Iris pigment epithelial cell (primary cell): ENCODE measurements around the gene CNOT11.

Experiments used
- DNase-seq: peaks from one replicate; pipeline ENCODE4 v3.0.0-alpha.2; 2011; ENCODE audit warnings: low read depth

CNOT11 gene

GRCh38 chr2:101278925-101279324 lies 26.2 kb downstream of the CNOT11 start:
- DNase-seq, result no peak

DNA sequence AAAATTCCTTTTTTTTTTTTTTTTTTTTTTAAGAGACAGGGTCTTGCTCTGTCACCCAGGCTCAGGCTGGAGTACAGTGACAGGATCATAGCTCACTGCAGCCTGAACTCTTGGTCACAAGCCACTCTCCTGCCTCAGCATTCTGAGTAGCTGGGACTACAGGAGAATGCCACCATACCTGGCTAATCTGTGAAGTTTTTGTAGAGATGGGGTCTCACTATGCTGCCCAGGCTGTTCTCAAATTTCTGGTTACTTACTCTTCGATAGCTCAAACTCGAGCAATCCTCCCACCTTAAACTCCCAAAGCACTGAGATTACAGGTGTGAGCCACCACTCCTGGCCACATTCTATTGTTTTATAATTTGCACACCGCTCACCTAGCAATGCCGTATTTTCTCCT lies 28.8 kb downstream of the CNOT11 start:
- DNase-seq, result no peak

- DNase-seq, result no peak
Observed at GRCh38 chr2:101282980-101283379, 30.3 kb downstream of the CNOT11 start.

DNA sequence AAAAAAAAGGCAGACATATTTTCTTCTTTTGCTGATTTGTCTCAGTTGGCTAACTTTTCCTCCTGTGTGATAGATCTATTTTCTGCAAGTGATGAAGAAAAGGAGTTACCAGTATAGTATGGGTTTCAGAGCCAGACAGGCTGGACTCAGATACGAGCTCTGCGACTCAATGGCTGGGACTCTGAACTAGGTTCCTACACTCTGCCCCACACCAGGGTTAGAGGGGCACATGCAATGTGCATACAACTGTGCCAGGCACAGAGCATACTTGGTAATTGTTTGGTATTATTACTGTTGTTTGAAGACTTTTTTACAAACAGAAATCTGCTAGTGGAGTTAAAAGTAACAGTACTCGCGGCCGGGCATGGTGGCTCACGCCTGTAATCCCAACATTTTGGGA lies 34.0 kb downstream of the CNOT11 start:
- DNase-seq, result no peak

GRCh38 chr2:101287303-101287702 lies 34.6 kb downstream of the CNOT11 start:
- DNase-seq, result no peak

DNA sequence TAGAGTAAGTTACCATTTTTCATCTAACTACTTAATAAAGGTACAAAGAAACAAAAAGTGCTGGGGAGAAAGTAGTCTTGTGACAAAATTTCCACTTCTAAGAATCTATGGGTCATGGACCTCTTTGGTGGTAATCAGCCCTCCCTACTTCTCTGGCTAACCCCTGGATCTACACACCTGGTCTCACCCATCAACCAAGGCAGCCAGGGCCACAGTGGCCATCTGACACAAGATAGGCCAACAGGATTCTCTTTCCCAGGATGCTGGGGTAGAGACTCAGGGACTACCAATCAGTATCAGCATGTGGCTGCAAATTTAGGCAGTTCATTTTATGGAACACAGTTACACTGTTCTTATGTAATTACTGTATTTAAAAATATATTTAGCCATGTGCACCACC lies 38.0 kb downstream of the CNOT11 start:
- no peak for DNase-seq

GRCh38 chr2:101291973-101292372 lies 39.3 kb downstream of the CNOT11 start:
- no peak for DNase-seq

DNA sequence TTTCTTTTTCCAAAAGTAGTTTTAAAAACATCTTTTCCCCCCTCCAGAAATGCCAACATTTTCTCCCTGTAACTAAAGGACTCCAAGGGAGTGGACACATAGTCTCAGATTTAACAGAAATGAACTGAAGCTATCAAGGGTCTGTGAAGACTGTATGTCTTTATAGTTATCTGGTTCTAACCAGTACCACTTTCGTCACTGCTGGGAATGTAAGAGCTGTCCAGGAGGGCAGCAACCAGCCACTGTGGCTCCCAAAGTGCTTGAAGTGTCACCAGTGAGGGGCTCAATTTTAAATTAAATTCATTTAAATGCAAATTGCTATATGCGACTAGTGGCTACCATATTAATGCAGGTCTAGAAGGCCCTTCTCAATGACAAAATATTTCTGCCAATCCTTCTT lies 40.9 kb downstream of the CNOT11 start:
- no peak for DNase-seq

DNA sequence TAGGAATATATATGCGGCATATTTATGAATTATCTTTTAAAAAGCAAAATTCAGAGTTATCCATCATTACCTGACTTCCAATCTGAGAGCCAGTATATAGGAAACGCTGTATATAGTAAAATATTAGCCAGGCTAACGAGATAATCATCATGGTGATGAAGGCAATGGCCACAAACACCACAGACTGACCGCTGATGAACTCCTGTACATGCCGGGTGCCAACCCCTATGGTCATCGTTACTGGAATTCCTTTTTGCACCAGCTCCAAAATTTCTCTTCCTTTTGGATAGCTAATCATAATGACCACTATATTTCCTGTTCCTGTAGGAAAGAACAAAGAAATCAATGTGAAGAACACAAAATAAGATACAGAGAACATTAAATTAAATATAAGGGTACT lies 42.2 kb downstream of the CNOT11 start:
- DNase-seq, result no peak

DNA sequence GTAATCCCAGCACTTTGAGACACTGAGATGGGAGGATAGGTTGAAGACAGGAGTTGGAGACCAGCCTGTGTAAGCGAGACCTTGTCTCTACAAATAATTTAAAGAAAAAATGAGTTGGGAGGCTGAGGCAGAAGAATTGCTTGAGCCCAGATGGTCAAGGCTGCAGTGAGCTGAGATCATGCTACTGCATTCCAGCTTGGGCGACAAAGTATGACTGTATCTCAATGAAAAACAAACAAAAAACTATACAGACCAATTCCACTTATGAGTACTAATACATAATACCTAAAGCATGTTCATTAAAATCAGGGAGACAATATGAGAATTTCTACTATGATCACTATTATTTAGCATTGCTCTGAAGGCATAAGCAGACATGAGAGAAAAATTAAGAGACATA lies 43.2 kb downstream of the CNOT11 start:
- peak; percentile 80 for DNase-seq

- peak; percentile 17 for DNase-seq
Observed at GRCh38 chr2:101296371-101296770, 43.7 kb downstream of the CNOT11 start.

DNA sequence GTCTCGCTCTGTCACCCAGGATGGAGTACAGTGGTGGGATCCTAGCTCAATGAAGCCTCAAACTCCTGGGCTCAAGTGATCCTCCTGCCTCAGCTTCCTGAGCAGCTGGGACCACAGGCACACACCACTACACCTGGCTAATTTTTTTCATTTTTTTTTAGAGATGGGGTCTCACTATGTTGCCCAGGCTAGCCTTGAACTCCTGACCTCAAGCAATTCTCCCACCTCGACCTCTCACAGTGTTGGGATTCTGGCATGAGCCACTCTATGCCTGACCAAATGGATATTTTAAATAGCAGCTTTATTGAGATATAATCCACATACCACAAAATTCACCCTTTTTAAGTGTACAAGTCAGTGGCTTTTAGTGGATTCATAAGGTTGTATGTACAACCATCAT lies 44.7 kb downstream of the CNOT11 start:
- DNase-seq, result no peak

- no peak for DNase-seq
Observed at GRCh38 chr2:101299604-101300003, 46.9 kb downstream of the CNOT11 start.

DNA sequence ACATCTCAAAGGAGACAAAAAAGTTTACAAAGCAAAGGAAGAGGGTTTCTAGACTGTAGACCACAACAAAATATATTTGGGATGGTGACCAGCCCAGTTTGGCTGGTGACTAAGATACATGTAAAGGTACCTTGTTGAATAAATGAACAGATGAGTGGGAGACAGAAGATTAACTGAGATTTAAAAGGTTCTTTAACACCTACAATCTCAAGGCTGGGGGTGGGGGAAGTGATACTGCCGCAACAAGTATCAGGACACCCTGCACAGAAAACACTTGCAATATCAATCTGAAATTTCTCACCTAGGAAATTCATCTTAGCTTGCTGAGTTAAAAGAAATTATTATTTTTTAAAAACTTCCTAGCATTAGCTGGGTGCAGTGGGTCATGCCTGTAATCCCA lies 47.5 kb downstream of the CNOT11 start:
- no peak for DNase-seq

- no peak for DNase-seq
Observed at GRCh38 chr2:101300836-101301235, 48.1 kb downstream of the CNOT11 start.

GRCh38 chr2:101302016-101302415 lies 49.3 kb downstream of the CNOT11 start:
- no peak for DNase-seq

DNA sequence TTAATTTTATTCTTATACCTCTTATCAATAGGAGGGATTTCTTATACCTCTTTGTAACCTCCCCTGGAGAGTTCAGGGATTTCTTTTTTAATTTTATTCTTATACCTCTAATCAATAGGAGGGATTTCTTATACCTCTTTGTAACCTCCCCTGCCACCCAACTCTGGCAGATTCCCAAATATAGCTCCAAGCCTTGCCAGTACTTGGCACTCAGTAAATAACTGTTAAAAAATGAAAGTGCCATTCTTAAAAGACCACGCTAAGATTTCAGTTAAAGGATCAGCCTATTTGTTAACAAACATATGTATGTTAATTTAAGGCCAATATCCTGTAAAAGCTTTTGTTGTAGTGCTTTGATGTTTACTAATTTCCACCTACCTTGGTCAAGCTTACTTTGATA lies 51.0 kb downstream of the CNOT11 start:
- no peak for DNase-seq

DNA sequence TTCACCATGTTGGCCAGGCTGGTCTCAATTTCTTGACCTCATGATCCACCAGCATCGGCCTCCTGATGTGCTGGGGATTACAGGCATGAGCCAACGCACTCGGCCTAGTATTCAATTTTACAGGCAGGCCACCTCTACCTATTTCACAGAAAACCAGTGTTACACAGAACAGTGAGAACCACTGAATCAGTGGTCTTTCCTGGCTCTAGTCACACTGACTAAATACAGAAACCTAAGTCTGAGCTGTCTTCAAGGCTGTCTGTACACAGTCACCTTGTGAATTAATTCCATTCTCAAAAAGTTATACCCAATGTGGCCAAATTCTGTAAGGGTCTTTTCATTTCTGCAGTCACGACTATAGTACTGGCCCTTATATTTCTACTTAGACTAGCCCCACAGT lies 52.3 kb downstream of the CNOT11 start:
- DNase-seq, result peak; percentile 20

- peak; percentile 90 for DNase-seq
Observed at GRCh38 chr2:101305492-101306078, 52.9 kb downstream of the CNOT11 start.

- DNase-seq, result no peak
Observed at GRCh38 chr2:101306410-101306809, 53.7 kb downstream of the CNOT11 start.

DNA sequence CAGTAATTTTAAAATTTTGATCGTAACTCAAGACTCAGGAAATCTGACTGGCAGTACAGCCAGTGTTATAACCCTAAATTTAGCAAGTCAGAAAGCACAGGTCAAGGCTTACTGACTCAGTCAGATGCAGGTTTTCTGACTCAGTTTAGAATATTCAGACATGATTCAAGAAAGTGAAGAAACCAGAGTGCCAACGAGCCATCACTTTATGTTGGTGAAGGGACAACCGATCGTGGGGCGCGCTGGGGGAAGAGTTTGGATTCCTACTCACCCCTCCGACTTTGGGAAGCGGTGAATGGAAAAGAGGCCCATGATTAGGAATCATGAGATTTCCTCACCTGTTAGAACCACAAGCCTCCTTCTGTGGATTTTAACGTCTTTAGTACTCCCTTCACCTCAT lies 54.8 kb downstream of the CNOT11 start:
- peak; percentile 26 for DNase-seq

GRCh38 chr2:101307950-101308431 lies 55.3 kb downstream of the CNOT11 start:
- DNase-seq, result peak; percentile 17

DNA sequence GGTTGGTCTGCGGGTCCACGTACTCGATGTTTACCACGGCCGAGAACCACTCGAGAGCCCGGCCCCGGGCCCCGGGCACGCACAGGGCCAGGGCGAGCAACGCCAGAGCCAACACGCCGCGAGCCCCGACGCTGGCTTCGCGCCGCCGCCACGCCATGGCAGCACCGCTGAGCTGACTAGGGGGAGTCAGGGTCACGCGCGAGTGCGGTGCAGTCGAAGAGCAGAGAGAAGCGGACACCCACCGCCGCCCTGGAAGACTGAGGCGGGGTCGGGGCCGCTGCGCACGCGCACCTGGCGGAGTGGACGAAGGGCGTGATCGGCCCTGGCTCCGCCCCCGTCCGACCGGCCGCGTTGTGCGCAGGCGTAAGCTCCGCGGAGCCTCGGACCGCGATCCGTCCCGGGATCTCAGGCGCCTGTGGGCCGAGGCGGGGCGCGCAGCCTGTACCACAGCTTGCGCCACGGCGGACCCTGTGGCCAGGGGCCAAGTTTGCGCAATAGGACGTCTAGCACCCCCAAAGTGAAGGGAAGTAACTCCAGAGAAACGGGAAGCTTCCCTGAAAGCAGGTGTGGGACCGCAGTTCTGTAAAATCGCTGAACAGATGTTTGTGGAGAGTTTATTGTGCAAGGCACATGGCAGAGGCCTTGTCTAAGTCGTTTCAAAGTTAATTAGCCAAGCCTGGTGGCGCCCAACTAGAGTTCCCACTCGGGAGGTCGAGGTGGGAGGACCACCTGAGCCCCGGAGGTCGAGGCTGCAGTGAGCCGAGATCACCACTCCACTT lies 55.9 kb downstream of the CNOT11 start, which contains the start of gene RNF149:
TSS of gene RNF149 (minus strand) at position 270 of the 779 bp plus-strand sequence. CDS start at position 157, 113 bp downstream.
- DNase-seq, result peak; percentile 90
